H9 (cell line): Measurements from ENCODE around the gene AACS. TPM values are rescaled to one million over a fixed set of nuclear protein-coding genes. Genes with fewer than 3 reads are reported as not detected.
A peak's percentile ranks its signal among the peaks of the same experiment; 100 is the strongest.

Experiments
- DNase-seq: peaks from one replicate; pipeline ENCODE4 v3.0.0-alpha.2; 2017
- H2AFZ ChIP-seq: one replicate; pipeline ENCODE4 v1.6.1; 2013; ENCODE audit warnings: mild to moderate bottlenecking, low read length, control low read depth, moderate library complexity
- H2AK5ac ChIP-seq: 2 replicates; pipeline ENCODE4 v1.6.1; 2013; ENCODE audit warnings: low read length, control low read depth, mixed read lengths; ENCODE audit not compliant: insufficient read length
- H2BK120ac ChIP-seq: one replicate; pipeline ENCODE4 v1.6.1; 2013; ENCODE audit warnings: low read depth, mild to moderate bottlenecking, low read length, control low read depth, inconsistent platforms; ENCODE audit not compliant: poor library complexity, severe bottlenecking
- H2BK12ac ChIP-seq: 2 replicates; pipeline ENCODE4 v1.6.1; 2013; ENCODE audit warnings: low read length, control low read depth, mixed read lengths, low read depth; ENCODE audit not compliant: insufficient read length
- H2BK15ac ChIP-seq: 2 replicates; pipeline ENCODE4 v1.6.1; 2013; ENCODE audit warnings: low read depth, low read length, control low read depth
- H2BK20ac ChIP-seq: one replicate; pipeline ENCODE4 v1.6.1; 2013; ENCODE audit warnings: low read depth, mild to moderate bottlenecking, low read length, control low read depth, inconsistent platforms; ENCODE audit not compliant: poor library complexity, severe bottlenecking
- H2BK5ac ChIP-seq: 2 replicates; pipeline ENCODE4 v1.6.1; 2013; ENCODE audit warnings: low read length, control low read depth, mixed read lengths; ENCODE audit not compliant: insufficient read length
- H3K14ac ChIP-seq: 2 replicates; pipeline ENCODE4 v1.6.1; 2013; ENCODE audit warnings: low read length, control low read depth; ENCODE audit not compliant: insufficient read depth
- H3K18ac ChIP-seq: 2 replicates; pipeline ENCODE4 v1.6.1; 2013; ENCODE audit warnings: low read depth, mild to moderate bottlenecking, mixed read lengths, low read length, control low read depth; ENCODE audit not compliant: insufficient read length
- H3K23ac ChIP-seq: 2 replicates; pipeline ENCODE4 v1.6.1; 2013; ENCODE audit warnings: low read length, control low read depth, mixed read lengths, low read depth; ENCODE audit not compliant: insufficient read length
- H3K23me2 ChIP-seq: 2 replicates; pipeline ENCODE4 v1.6.1; 2013; ENCODE audit warnings: low read depth, mild to moderate bottlenecking, mixed read lengths, low read length, control low read depth; ENCODE audit not compliant: insufficient read length, poor library complexity, severe bottlenecking
- H3K27ac ChIP-seq: 2 replicates; pipeline ENCODE4 v1.5.1; 2013; ENCODE audit warnings: low read length, control low read depth, mixed read lengths, low read depth; ENCODE audit not compliant: insufficient read length
- H3K27me3 ChIP-seq: 2 replicates; pipeline ENCODE4 v1.6.1; 2013; ENCODE audit warnings: low read length, control low read depth, inconsistent platforms; ENCODE audit not compliant: insufficient read depth
- H3K4ac ChIP-seq: 2 replicates; pipeline ENCODE4 v1.6.1; 2013; ENCODE audit warnings: low read depth, mild to moderate bottlenecking, control low read depth, inconsistent platforms, low read length, moderate library complexity
- H3K4me1 ChIP-seq: 2 replicates; pipeline ENCODE4 v1.6.1; 2013; ENCODE audit warnings: low read length, control low read depth, inconsistent platforms; ENCODE audit not compliant: insufficient read depth
- H3K4me2 ChIP-seq: 2 replicates; pipeline ENCODE4 v1.6.1; 2013; ENCODE audit warnings: low read length, control low read depth, mixed read lengths; ENCODE audit not compliant: insufficient read length, insufficient read depth
- H3K56ac ChIP-seq: 2 replicates; pipeline ENCODE4 v1.6.1; 2013; ENCODE audit warnings: low read depth, mild to moderate bottlenecking, mixed read lengths, low read length, control low read depth; ENCODE audit not compliant: insufficient read length
- H3K79me1 ChIP-seq: 2 replicates; pipeline ENCODE4 v1.6.1; 2013; ENCODE audit warnings: low read depth, mild to moderate bottlenecking, moderate library complexity, low read length, control low read depth, inconsistent platforms; ENCODE audit not compliant: insufficient read depth, poor library complexity, severe bottlenecking
- H3K79me2 ChIP-seq: 2 replicates; pipeline ENCODE4 v1.6.1; 2013; ENCODE audit warnings: low read length, control low read depth, inconsistent platforms; ENCODE audit not compliant: insufficient read depth
- H3K9ac ChIP-seq: 2 replicates; pipeline ENCODE4 v1.6.1; 2013; ENCODE audit warnings: low read length, control low read depth, mixed read lengths; ENCODE audit not compliant: insufficient read length; ENCODE audit errors: extremely low read depth
- H3K9me3 ChIP-seq: one replicate; pipeline ENCODE4 v1.6.1; 2013; ENCODE audit warnings: low read depth, low read length, inconsistent platforms; ENCODE audit not compliant: control insufficient read depth
- H3T11ph ChIP-seq: one replicate; pipeline ENCODE4 v1.6.1; 2013; ENCODE audit warnings: mild to moderate bottlenecking, low read length, control low read depth, inconsistent platforms
- H4K20me1 ChIP-seq: one replicate; pipeline ENCODE4 v1.6.1; 2013; ENCODE audit not compliant: control insufficient read depth, insufficient read length, insufficient read depth
- H4K5ac ChIP-seq: 2 replicates; pipeline ENCODE4 v1.6.1; 2013; ENCODE audit warnings: low read depth, mild to moderate bottlenecking, mixed read lengths, low read length, control low read depth; ENCODE audit not compliant: insufficient read length
- H4K8ac ChIP-seq: replicated peaks from 2 replicates; pipeline ENCODE4 v1.6.1; 2013; ENCODE audit warnings: low read length, control low read depth, mixed read lengths, low read depth; ENCODE audit not compliant: insufficient read length
- H4K91ac ChIP-seq: 2 replicates; pipeline ENCODE4 v1.6.1; 2013; ENCODE audit warnings: low read depth, mild to moderate bottlenecking, moderate library complexity, mixed read lengths, low read length, control low read depth; ENCODE audit not compliant: insufficient read length
- H3K27ac Mint-ChIP-seq, 3 experiments: 2 replicates in 2 of 3; 3 replicates in 1 of 3; pipeline ENCODE4 v1.8.0; 2020 to 2021; ENCODE audit warnings: mixed read lengths in 3 of 3, mild to moderate bottlenecking in 1 of 3, moderate library complexity in 1 of 3
- H3K27me3 Mint-ChIP-seq: 2 replicates; pipeline ENCODE4 v1.8.0; 2021; ENCODE audit warnings: low read depth, mild to moderate bottlenecking, moderate library complexity, mixed read lengths
- H3K36me3 Mint-ChIP-seq, 3 experiments: 2 replicates in 2 of 3; 3 replicates in 1 of 3; pipeline ENCODE4 v1.8.0; 2020 to 2021; ENCODE audit warnings: low read depth in 3 of 3, mixed read lengths in 3 of 3; ENCODE audit not compliant: insufficient read depth in 1 of 3
- H3K4me1 Mint-ChIP-seq, 2 experiments: 2 replicates each; pipeline ENCODE4 v1.8.0; 2020; ENCODE audit warnings: mixed read lengths in 2 of 2
- H3K4me3 Mint-ChIP-seq, 2 experiments: 2 replicates in 1 of 2; 3 replicates in 1 of 2; pipeline ENCODE4 v1.8.0; 2020 to 2021; ENCODE audit warnings: mild to moderate bottlenecking in 2 of 2, mixed read lengths in 2 of 2, moderate library complexity in 1 of 2
- H3K9me3 Mint-ChIP-seq, 2 experiments: 2 replicates in 1 of 2; 3 replicates in 1 of 2; pipeline ENCODE4 v1.8.0; 2020; ENCODE audit warnings: mild to moderate bottlenecking in 2 of 2, mixed read lengths in 2 of 2, moderate library complexity in 1 of 2
- CTCF ChIP-seq: fragments of 200-600 bp; sonication (generic); conservative IDR thresholded peaks from 3 replicates; pipeline ENCODE4 v1.8.0; 2021; ENCODE audit warnings: antibody characterized with exemption, mild to moderate bottlenecking
- WGBS: extraction: QIAGEN DNeasy Blood & Tissue Kit; methylation state at CpG from one replicate; pipeline ENCODE4 v1.1.7; 2013; ENCODE audit warnings: missing lambda C conversion rate, low lambda C conversion rate, mixed read lengths; ENCODE audit not compliant: insufficient read length; ENCODE audit errors: extremely low coverage; 5-methylcytosine and 5-hydroxymethylcytosine counted together
- total RNA-seq: library from RNA; stranded (reverse); gene quantifications from 2 replicates; pipeline ENCODE4 v1.2.1, GENCODE V29; 2021

AACS gene
- total RNA-seq, 1 experiment from 2014 or later: 35.0 TPM

- H3K56ac ChIP-seq: no peak overlapping the region
- H2BK15ac ChIP-seq: no peak overlapping the region
- no peak overlapping the region for H2AK5ac ChIP-seq
- DNase-seq: peak; percentile 44
- no peak overlapping the region for H3K27ac ChIP-seq
- no peaks in the 10 kb centered on the region for H3K79me2 ChIP-seq
- no peak overlapping the region for H3K23ac ChIP-seq
- no peak overlapping the region for H4K8ac ChIP-seq
- no peak overlapping the region for H3K14ac ChIP-seq
- H3K4me2 ChIP-seq: no peak overlapping the region
- TF ChIP-seq CTCF: peak; percentile 40; the same call in 1 of the 3 replicates
- H3K27me3 ChIP-seq: no peaks in the 10 kb centered on the region
- no peak overlapping the region for H4K91ac ChIP-seq
- H3K9me3 ChIP-seq: no peaks in the 10 kb centered on the region
- H2AFZ ChIP-seq: no peak overlapping the region
- H2BK120ac ChIP-seq: no peak overlapping the region
- H3T11ph ChIP-seq: no peak overlapping the region
- H3K79me1 ChIP-seq: no peaks in the 10 kb centered on the region
- WGBS: no CpG with 5 or more reads among the region's 9 CpGs
- H2BK5ac ChIP-seq: no peak overlapping the region
- no peak overlapping the region for H3K18ac ChIP-seq
- H4K5ac ChIP-seq: no peak overlapping the region
- no peaks in the 10 kb centered on the region for H3K27me3 Mint-ChIP-seq
- peaks cover 0 to 4% of the 10 kb centered on the region in 2 experiments; a peak in 1 of 4 replicates for H3K4me1 Mint-ChIP-seq
- H2BK12ac ChIP-seq: no peak overlapping the region
- H3K4ac ChIP-seq: no peak overlapping the region
- no peaks in the 10 kb centered on the region for H3K23me2 ChIP-seq
- no peak overlapping the region for H3K9ac ChIP-seq
- H3K4me3 Mint-ChIP-seq: no peak overlapping the region
- H3K4me1 ChIP-seq: no peaks in the 10 kb centered on the region
- H4K20me1 ChIP-seq: peaks cover 2% of the 10 kb centered on the region
- H3K9me3 Mint-ChIP-seq: no peaks in the 10 kb centered on the region
- H3K36me3 Mint-ChIP-seq: peaks cover 13 to 50% (median 31%) of the 10 kb centered on the region in 3 experiments; a peak in 5 of 7 replicates
- no peak overlapping the region for H2BK20ac ChIP-seq
- H3K27ac Mint-ChIP-seq: no peak overlapping the region
These were observed 23.8 kb downstream of the AACS start for GRCh38 chr12:125089083-125089482.
